Measurements from ENCODE around the gene OR6K6. TPM values are rescaled to one million over a fixed set of nuclear protein-coding genes. Genes with fewer than 3 reads are reported as not detected.

OR6K6 gene
- total and polyA plus RNA-seq, 3 experiments from 2014 or later = not detected

DNA sequence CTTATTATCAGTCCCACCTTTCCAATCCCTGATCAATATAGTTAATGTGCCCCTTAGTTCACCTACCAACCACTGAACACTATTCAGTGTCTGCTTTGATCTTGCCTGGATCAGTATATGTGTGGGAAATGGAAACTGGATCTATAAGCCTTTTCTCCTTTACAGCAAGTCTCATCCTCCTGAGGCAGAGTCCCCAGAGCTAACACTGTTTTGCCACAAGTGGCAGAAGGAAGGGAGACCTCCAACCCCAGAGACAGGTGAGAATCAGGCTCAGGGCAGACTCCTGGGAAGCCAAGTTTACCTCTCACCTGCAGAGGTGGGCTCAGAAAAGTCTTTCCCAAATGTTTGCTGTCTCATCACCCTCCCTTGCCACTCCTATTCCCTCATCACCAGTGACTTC lies 26.6 kb downstream of the OR6K6 start, which contains the start of gene OR6N2:
OR6N2 (minus strand) TSS at position 101 of the 400 bp plus-strand sequence. CDS start 3,569 bp downstream, outside the sequence.
- H3K27me3 ChIP-seq (ENCODE audit: insufficient read depth, low read length, poor library complexity, severe bottlenecking) = no peaks in the 10 kb centered on the region
- no peaks in the 10 kb centered on the region for H3K36me3 ChIP-seq (ENCODE audit: insufficient read depth, low read length)
- ChIA-PET POLR2A (no interaction called here), CTCF (interaction anchor here (0.6 kb wide), 1 partner anchor 9 kb away, joined by 3 read pairs; no protein-coding TSS in a partner anchor)
- H3K4me3 Mint-ChIP-seq = no peak within 1 kb of the TSS
- H3K27me3 Mint-ChIP-seq = peaks cover 0 to 4% of the 10 kb centered on the region in 2 donors
- no peak for DNase-seq
- H3K4me1 ChIP-seq (ENCODE audit: insufficient read depth, low read length) = no peaks in the 10 kb centered on the region
- no peak within 1 kb of the TSS for H3K4me3 ChIP-seq (ENCODE audit: low read length)
- H3K9me3 ChIP-seq (ENCODE audit: low read length) = no peaks in the 10 kb centered on the region
- H3K36me3 Mint-ChIP-seq = peaks cover 0 to 5% (median 0%) of the 10 kb centered on the region in 3 donors
- peaks cover 7 to 9% (median 8%) of the 10 kb centered on the region in 3 donors for H3K4me1 Mint-ChIP-seq
- H3K27ac Mint-ChIP-seq = no peak within 1 kb of the TSS
- no peak within 1 kb of the TSS for H3K27ac ChIP-seq (ENCODE audit: low read depth, low read length)
- H3K9me3 Mint-ChIP-seq = no peaks in the 10 kb centered on the region

DNA sequence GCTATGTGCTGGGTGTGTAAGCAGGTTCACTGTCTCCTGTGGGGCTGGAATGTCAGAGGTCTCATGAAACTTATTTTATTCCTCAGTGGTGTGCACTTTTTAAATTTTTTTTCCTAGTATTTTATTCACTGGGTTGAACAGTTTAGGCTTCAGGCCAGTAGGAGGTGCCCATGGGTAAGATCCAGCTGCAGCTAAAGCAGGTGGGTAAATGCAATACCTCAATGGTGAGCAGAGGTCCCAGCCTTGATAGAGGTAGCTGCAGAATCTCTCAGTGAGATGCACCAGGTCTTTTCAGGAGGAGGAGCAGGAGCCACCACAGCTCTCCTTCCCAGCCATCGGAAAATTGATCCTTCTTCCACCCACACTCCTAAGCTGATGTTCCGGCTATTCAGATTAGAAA lies 39.1 kb downstream of the OR6K6 start:
- H3K9me3 Mint-ChIP-seq = no peaks in the 10 kb centered on the region
- no peak overlapping the region for H3K4me3 ChIP-seq (ENCODE audit: low read length)
- no peaks in the 10 kb centered on the region for H3K36me3 Mint-ChIP-seq

DNA sequence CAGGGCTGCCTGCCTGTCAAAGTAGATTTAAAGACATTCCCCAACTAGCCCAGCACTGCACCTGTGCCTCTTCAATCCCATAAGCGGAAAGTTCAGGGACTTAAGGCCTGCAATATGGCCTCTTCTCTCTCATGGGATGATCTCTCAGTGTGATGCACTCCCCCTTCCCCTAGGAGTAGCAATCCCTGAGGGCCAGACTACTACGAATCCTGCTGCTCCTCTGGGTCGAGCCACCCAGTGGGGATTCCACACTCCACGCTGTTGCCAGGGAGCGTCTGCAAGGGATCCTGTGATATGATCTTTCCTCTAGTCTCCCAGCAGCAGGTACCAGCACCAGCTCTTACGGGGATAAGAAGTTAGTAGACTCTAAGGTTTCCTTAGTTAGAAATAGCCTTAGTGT lies 39.7 kb downstream of the OR6K6 start:
- Mint-ChIP-seq H3K4me3 (no peak overlapping the region), H3K27me3 (peaks cover 2 to 7% of the 10 kb centered on the region in 2 donors), H3K36me3 (no peaks in the 10 kb centered on the region), H3K9me3 (no peaks in the 10 kb centered on the region), H3K27ac (no peak overlapping the region), H3K4me1 (no peaks in the 10 kb centered on the region)
- ChIA-PET CTCF (interaction anchor here (0.8 to 2.5 kb wide), 3 partner anchors 13 to 278 kb away, joined by 3 to 6 read pairs (median 5); no protein-coding TSS in a partner anchor), POLR2A (no interaction called here)
- H3K27ac ChIP-seq (ENCODE audit: low read depth, low read length) = no peak overlapping the region
- H3K9me3 ChIP-seq (ENCODE audit: low read length) = no peaks in the 10 kb centered on the region
- no peak overlapping the region for H3K4me3 ChIP-seq (ENCODE audit: low read length)
- no peaks in the 10 kb centered on the region for H3K36me3 ChIP-seq (ENCODE audit: insufficient read depth, low read length)
- DNase-seq = no peak
- no peaks in the 10 kb centered on the region for H3K27me3 ChIP-seq (ENCODE audit: insufficient read depth, low read length, poor library complexity, severe bottlenecking)
- no peaks in the 10 kb centered on the region for H3K4me1 ChIP-seq (ENCODE audit: insufficient read depth, low read length)

More for the DNA sequence above, 39.1 kb downstream of the OR6K6 start:
- Mint-ChIP-seq H3K27ac (no peak overlapping the region), H3K27me3 (peaks cover 2 to 4% of the 10 kb centered on the region in 2 donors), H3K4me1 (no peaks in the 10 kb centered on the region), H3K4me3 (no peak overlapping the region)
- Histone ChIP-seq H3K4me1 (ENCODE audit: insufficient read depth, low read length) (no peaks in the 10 kb centered on the region), H3K36me3 (ENCODE audit: insufficient read depth, low read length) (no peaks in the 10 kb centered on the region), H3K27me3 (ENCODE audit: insufficient read depth, low read length, poor library complexity, severe bottlenecking) (no peaks in the 10 kb centered on the region), H3K9me3 (ENCODE audit: low read length) (no peaks in the 10 kb centered on the region), H3K27ac (ENCODE audit: low read depth, low read length) (no peak overlapping the region)
- DNase-seq = peak in 4 of 5 donors; percentile 18 to 58 (median 31)
- POLR2A ChIA-PET = no interaction called here
- CTCF ChIA-PET = interaction anchor here (0.8 to 0.9 kb wide), 2 partner anchors 14 to 278 kb away, joined by 3 to 5 read pairs; no protein-coding TSS in a partner anchor

DNA sequence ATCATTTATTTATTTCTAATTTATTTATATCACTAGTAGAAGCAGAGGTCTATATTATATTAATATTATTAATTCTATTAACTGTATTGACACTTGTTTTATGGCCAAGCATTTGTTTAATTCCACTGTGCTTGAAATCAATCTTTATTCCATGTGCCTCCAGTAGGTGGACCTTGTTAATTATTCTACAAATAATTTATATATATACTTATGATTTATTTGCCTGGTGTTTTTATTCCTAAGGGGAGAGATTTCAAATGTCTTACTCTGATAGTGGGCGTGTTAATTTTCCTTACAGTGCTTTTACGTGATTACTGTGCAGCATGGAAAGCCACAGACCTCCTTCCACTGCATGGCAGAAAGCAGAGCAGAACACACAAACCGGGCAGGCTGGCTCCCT lies 44.0 kb downstream of the OR6K6 start:
- Mint-ChIP-seq H3K4me3 (no peak overlapping the region), H3K4me1 (no peaks in the 10 kb centered on the region), H3K36me3 (no peaks in the 10 kb centered on the region), H3K27ac (no peak overlapping the region), H3K27me3 (peaks cover 13 to 17% of the 10 kb centered on the region in 2 donors), H3K9me3 (no peaks in the 10 kb centered on the region)
- ChIA-PET POLR2A (no interaction called here), CTCF (no interaction called here)
- Histone ChIP-seq H3K4me1 (ENCODE audit: insufficient read depth, low read length) (no peaks in the 10 kb centered on the region), H3K9me3 (ENCODE audit: low read length) (no peaks in the 10 kb centered on the region), H3K27me3 (ENCODE audit: insufficient read depth, low read length, poor library complexity, severe bottlenecking) (no peaks in the 10 kb centered on the region), H3K36me3 (ENCODE audit: insufficient read depth, low read length) (no peaks in the 10 kb centered on the region), H3K27ac (ENCODE audit: low read depth, low read length) (no peak overlapping the region), H3K4me3 (ENCODE audit: low read length) (no peak overlapping the region)
- DNase-seq = no peak

GRCh38 chr1:158799689-158800088 lies 45.2 kb downstream of the OR6K6 start:
- peaks cover 10 to 20% of the 10 kb centered on the region in 2 donors for H3K27me3 Mint-ChIP-seq
- Histone ChIP-seq H3K9me3 (ENCODE audit: low read length) (no peaks in the 10 kb centered on the region), H3K27me3 (ENCODE audit: insufficient read depth, low read length, poor library complexity, severe bottlenecking) (no peaks in the 10 kb centered on the region), H3K4me3 (ENCODE audit: low read length) (no peak overlapping the region), H3K4me1 (ENCODE audit: insufficient read depth, low read length) (no peaks in the 10 kb centered on the region), H3K36me3 (ENCODE audit: insufficient read depth, low read length) (no peaks in the 10 kb centered on the region), H3K27ac (ENCODE audit: low read depth, low read length) (no peak overlapping the region)
- no peaks in the 10 kb centered on the region for H3K4me1 Mint-ChIP-seq
- no peaks in the 10 kb centered on the region for H3K9me3 Mint-ChIP-seq
- no peak overlapping the region for H3K4me3 Mint-ChIP-seq
- H3K36me3 Mint-ChIP-seq = no peaks in the 10 kb centered on the region
- DNase-seq = no peak
- ChIA-PET CTCF (no interaction called here), POLR2A (no interaction called here)
- no peak overlapping the region for H3K27ac Mint-ChIP-seq

DNA sequence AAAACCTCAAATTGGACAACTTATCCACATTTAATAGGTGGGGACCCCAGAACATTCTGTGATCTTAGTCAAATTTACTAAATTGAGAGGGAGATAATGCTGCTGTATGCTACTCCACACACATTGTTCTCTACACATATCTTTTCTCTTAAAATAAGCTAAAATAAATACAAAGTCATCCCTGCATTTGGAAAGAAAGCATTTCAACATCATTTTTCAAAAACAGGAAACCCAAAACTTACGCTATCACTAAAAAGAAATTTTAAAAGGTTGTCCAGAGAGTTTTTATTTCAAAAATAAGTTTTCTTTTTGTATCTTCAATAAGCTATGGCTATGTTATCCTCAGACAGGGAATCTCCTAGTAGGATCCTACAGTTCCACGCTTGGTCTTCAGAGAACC lies 46.0 kb downstream of the OR6K6 start:
- peaks cover 10 to 20% of the 10 kb centered on the region in 2 donors for H3K27me3 Mint-ChIP-seq
- H3K4me3 Mint-ChIP-seq = no peak overlapping the region
- H3K27ac Mint-ChIP-seq = no peak overlapping the region
- no peaks in the 10 kb centered on the region for H3K36me3 Mint-ChIP-seq
- no peaks in the 10 kb centered on the region for H3K9me3 Mint-ChIP-seq
- H3K27me3 ChIP-seq (ENCODE audit: insufficient read depth, low read length, poor library complexity, severe bottlenecking) = no peaks in the 10 kb centered on the region
- CTCF ChIA-PET = no interaction called here
- no peaks in the 10 kb centered on the region for H3K36me3 ChIP-seq (ENCODE audit: insufficient read depth, low read length)
- H3K4me1 Mint-ChIP-seq = no peaks in the 10 kb centered on the region
- no peaks in the 10 kb centered on the region for H3K9me3 ChIP-seq (ENCODE audit: low read length)
- POLR2A ChIA-PET = no interaction called here
- H3K4me1 ChIP-seq (ENCODE audit: insufficient read depth, low read length) = no peaks in the 10 kb centered on the region
- no peak overlapping the region for H3K27ac ChIP-seq (ENCODE audit: low read depth, low read length)
- no peak overlapping the region for H3K4me3 ChIP-seq (ENCODE audit: low read length)
- DNase-seq = no peak

GRCh38 chr1:158801396-158801795 lies 46.9 kb downstream of the OR6K6 start:
- H3K36me3 ChIP-seq (ENCODE audit: insufficient read depth, low read length) = no peaks in the 10 kb centered on the region
- peaks cover 10 to 25% of the 10 kb centered on the region in 2 donors for H3K27me3 Mint-ChIP-seq
- H3K4me1 ChIP-seq (ENCODE audit: insufficient read depth, low read length) = no peaks in the 10 kb centered on the region
- H3K27ac ChIP-seq (ENCODE audit: low read depth, low read length) = no peak overlapping the region
- no peak for DNase-seq
- no peaks in the 10 kb centered on the region for H3K9me3 ChIP-seq (ENCODE audit: low read length)
- ChIA-PET POLR2A (no interaction called here), CTCF (no interaction called here)
- no peaks in the 10 kb centered on the region for H3K27me3 ChIP-seq (ENCODE audit: insufficient read depth, low read length, poor library complexity, severe bottlenecking)
- no peaks in the 10 kb centered on the region for H3K4me1 Mint-ChIP-seq
- H3K36me3 Mint-ChIP-seq = no peaks in the 10 kb centered on the region
- no peaks in the 10 kb centered on the region for H3K9me3 Mint-ChIP-seq
- H3K4me3 Mint-ChIP-seq = no peak overlapping the region
- no peak overlapping the region for H3K27ac Mint-ChIP-seq
- no peak overlapping the region for H3K4me3 ChIP-seq (ENCODE audit: low read length)

DNA sequence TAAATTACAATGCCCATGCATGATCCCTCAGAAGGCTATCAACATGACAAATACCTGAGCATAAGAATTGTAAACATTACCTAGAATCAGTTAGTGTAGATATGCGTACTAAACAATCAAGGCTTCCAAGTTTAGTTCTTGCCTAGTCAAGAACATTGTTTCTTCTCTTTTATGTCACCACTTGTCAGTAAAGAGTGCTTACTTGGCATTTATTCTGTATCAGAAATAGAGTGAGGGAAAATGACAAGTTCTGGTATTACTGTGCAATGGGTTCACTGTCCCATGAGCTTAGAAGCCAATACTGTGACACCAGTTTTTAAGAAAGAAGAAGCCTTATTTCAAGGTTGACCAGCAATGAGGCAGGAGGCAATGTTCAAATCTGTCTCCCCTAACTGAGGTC lies 49.2 kb downstream of the OR6K6 start:
- Histone ChIP-seq H3K4me3 (ENCODE audit: low read length) (no peak overlapping the region), H3K9me3 (ENCODE audit: low read length) (no peaks in the 10 kb centered on the region), H3K4me1 (ENCODE audit: insufficient read depth, low read length) (no peaks in the 10 kb centered on the region), H3K27me3 (ENCODE audit: insufficient read depth, low read length, poor library complexity, severe bottlenecking) (no peaks in the 10 kb centered on the region), H3K36me3 (ENCODE audit: insufficient read depth, low read length) (no peaks in the 10 kb centered on the region), H3K27ac (ENCODE audit: low read depth, low read length) (no peak overlapping the region)
- peaks cover 10 to 26% of the 10 kb centered on the region in 2 donors for H3K27me3 Mint-ChIP-seq
- no peaks in the 10 kb centered on the region for H3K9me3 Mint-ChIP-seq
- no peaks in the 10 kb centered on the region for H3K4me1 Mint-ChIP-seq
- no peak overlapping the region for H3K4me3 Mint-ChIP-seq
- H3K36me3 Mint-ChIP-seq = no peaks in the 10 kb centered on the region
- POLR2A ChIA-PET = no interaction called here
- H3K27ac Mint-ChIP-seq = no peak overlapping the region
- no peak for DNase-seq
- CTCF ChIA-PET = no interaction called here

All from CD8-positive, alpha-beta memory T cell (primary cell).